ENCODE results near the gene CHODL.

Gene CHODL

GRCh38 chr21:18244671-18245463 is at the start of gene CHODL:
Gene CHODL (plus strand): TSS chr21:18244833. CDS start chr21:18245224, 391 bp downstream.
- no peak within 1 kb of the TSS for H3K9ac ChIP-seq

DNA sequence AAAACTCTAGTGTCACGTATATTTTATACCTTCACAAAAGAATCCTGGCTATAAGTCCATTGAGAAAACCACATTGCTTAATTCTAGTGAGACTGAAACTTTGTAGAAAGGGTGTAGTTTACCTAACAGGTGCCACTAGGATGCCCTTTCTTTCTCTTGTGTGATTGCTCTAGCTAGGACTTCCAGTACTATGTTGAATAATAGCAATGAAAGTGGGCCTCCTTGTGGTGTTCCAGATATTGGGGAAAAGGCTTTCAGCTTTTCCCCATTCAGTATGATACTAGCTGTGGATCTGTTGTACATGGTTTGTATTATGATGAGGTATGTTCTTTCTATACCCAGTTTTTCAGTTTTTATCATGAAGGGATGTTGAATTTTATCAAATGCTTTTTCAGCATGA is 39.7 kb upstream of the CHODL start:
- Histone ChIP-seq H3K4me3 (no peak overlapping the region), H4K20me1 (no peaks in the 10 kb centered on the region), H3K27ac (no peak overlapping the region), H3K9ac (no peak overlapping the region), H3K9me3 (replicated peaks in 1 of 11) (no peaks in the 10 kb centered on the region), H3K36me3 (no peaks in the 10 kb centered on the region), H3K4me1 (no peaks in the 10 kb centered on the region), H3K27me3 (no peaks in the 10 kb centered on the region), H3K4me2 (no peak overlapping the region)
- TF ChIP-seq Cebpa-rat (IDR thresholded peaks at IDR 0.05) = no peak

More at GRCh38 chr21:18244671-18245463, at the start of gene CHODL:
- Histone ChIP-seq H3K27me3 (no peaks in the 10 kb centered on the region), H3K36me3 (no peaks in the 10 kb centered on the region), H3K4me2 (peak within 1 kb of the TSS in 3 of 11 experiments; percentile 4 to 58 (median 55); a peak in 4 of 22 replicates), H3K4me1 (peaks cover 0 to 16% (median 0%) of the 10 kb centered on the region in 10 experiments; a peak in 5 of 20 replicates), H3K4me3 (no peak within 1 kb of the TSS), H3K9me3 (replicated peaks in 1 of 11) (peaks cover 0 to 17% (median 11%) of the 10 kb centered on the region in 11 experiments; a peak in 19 of 22 replicates), H4K20me1 (no peaks in the 10 kb centered on the region), H3K27ac (no peak within 1 kb of the TSS)
- TF ChIP-seq Cebpa-rat (IDR thresholded peaks at IDR 0.05) = no peak

DNA sequence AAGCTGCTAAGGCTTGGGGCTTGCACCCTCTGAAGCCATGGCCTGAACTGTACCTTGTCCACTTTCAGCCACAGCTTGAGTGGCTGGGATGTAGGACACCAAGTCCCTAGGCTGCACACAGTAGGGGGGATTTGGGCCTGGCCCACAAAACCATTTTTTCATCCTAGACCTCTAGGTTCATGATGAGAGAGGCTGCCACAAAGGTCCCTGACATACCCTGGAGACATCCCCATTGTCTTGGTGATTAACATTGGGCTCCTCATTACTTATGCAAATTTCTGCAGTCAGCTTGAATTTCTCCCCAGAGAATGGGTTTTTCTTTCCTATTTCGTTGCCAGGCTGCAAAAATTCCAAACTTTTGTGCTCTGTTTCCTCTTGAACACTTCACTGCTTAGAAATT is 26.3 kb upstream of the CHODL start:
- Histone ChIP-seq H4K20me1 (no peaks in the 10 kb centered on the region), H3K9ac (no peak overlapping the region), H3K4me1 (no peaks in the 10 kb centered on the region), H3K36me3 (no peaks in the 10 kb centered on the region), H3K4me2 (no peak overlapping the region), H3K9me3 (replicated peaks in 1 of 11) (peaks cover 12 to 55% (median 16%) of the 10 kb centered on the region in 11 experiments; a peak in 15 of 22 replicates), H3K27me3 (no peaks in the 10 kb centered on the region), H3K4me3 (no peak overlapping the region), H3K27ac (no peak overlapping the region)
- no peak for TF ChIP-seq Cebpa-rat (IDR thresholded peaks at IDR 0.05)

DNA sequence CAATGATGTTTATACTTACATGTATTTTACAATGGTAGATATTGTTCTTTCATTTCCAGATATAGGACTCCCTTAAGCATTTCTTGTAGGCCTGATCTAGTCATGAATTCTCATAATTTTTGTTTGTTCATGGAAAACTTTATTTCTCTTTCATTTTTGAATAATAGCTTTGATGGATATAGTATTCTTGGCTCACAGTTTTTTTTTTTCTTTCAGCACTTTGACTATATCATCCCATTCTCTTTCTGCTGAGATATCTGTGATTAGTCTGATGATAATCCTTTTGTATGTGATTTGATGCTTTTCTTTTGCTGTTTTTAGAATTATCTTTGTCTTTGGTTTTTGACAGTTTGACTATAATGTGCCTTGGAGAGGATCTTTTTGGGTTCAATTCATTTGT is 24.1 kb upstream of the CHODL start:
- no peak overlapping the region for H3K9ac ChIP-seq
- H3K27me3 ChIP-seq = no peaks in the 10 kb centered on the region
- no peaks in the 10 kb centered on the region for H3K4me1 ChIP-seq
- TF ChIP-seq Cebpa-rat (IDR thresholded peaks at IDR 0.05) = no peak
- H3K4me3 ChIP-seq = no peak overlapping the region
- no peaks in the 10 kb centered on the region for H4K20me1 ChIP-seq
- H3K4me2 ChIP-seq = no peak overlapping the region
- H3K36me3 ChIP-seq = no peaks in the 10 kb centered on the region
- H3K9me3 ChIP-seq (replicated peaks in 1 of 11) = peaks cover 12 to 55% (median 16%) of the 10 kb centered on the region in 11 experiments; a peak in 15 of 22 replicates
- no peak overlapping the region for H3K27ac ChIP-seq

DNA sequence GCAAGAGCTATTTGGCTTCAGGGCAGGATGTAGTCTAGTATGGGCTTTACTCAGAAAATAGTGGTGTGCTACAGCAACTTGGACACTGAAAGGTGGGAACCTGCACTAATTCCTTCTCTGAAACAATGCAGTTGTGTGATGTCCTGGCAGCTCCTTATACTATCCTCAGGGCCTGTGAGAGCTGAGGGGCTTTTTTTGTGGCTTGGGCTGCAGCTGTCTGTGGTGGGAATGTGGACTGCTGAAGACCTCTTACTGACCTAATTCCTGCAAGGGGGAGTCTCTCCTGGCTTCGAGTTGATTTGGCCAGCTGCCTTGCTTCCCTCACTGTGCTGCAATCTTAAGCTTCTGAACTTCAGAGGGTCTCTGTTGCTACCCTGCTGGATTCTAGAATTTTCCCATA is 22.3 kb upstream of the CHODL start:
- Histone ChIP-seq H3K9me3 (replicated peaks in 1 of 11) (peaks cover 5 to 44% (median 16%) of the 10 kb centered on the region in 11 experiments; a peak in 15 of 22 replicates), H4K20me1 (no peaks in the 10 kb centered on the region), H3K27ac (no peak overlapping the region), H3K4me3 (no peak overlapping the region), H3K36me3 (no peaks in the 10 kb centered on the region), H3K27me3 (no peaks in the 10 kb centered on the region), H3K4me2 (no peak overlapping the region), H3K9ac (no peak overlapping the region), H3K4me1 (no peaks in the 10 kb centered on the region)
- TF ChIP-seq Cebpa-rat (IDR thresholded peaks at IDR 0.05) = no peak

GRCh38 chr21:18228060-18228739 is 16.4 kb upstream of the CHODL start:
- Histone ChIP-seq H3K27me3 (no peaks in the 10 kb centered on the region), H3K4me3 (no peak overlapping the region), H3K36me3 (no peaks in the 10 kb centered on the region), H3K9ac (no peak overlapping the region), H3K4me2 (no peak overlapping the region), H3K9me3 (replicated peaks in 1 of 11) (no peaks in the 10 kb centered on the region), H3K4me1 (no peaks in the 10 kb centered on the region), H3K27ac (no peak overlapping the region), H4K20me1 (no peaks in the 10 kb centered on the region)
- no peak for TF ChIP-seq Cebpa-rat (IDR thresholded peaks at IDR 0.05)

- Histone ChIP-seq H3K36me3 (no peaks in the 10 kb centered on the region), H3K27ac (no peak overlapping the region), H3K9me3 (replicated peaks in 1 of 11) (peaks cover 0 to 9% (median 3%) of the 10 kb centered on the region in 11 experiments; a peak in 3 of 22 replicates), H3K9ac (no peak overlapping the region), H3K4me2 (no peak overlapping the region), H3K4me3 (no peak overlapping the region), H4K20me1 (no peaks in the 10 kb centered on the region), H3K4me1 (no peaks in the 10 kb centered on the region), H3K27me3 (no peaks in the 10 kb centered on the region)
- TF ChIP-seq Cebpa-rat (IDR thresholded peaks at IDR 0.05) = no peak
Measured at GRCh38 chr21:18235545-18235944, 9.1 kb upstream of the CHODL start.

GRCh38 chr21:18245464-18245967 is 883 bp downstream of the CHODL start:
- H3K4me3 ChIP-seq = no peak overlapping the region
- no peak overlapping the region for H3K4me2 ChIP-seq
- TF ChIP-seq Cebpa-rat (IDR thresholded peaks at IDR 0.05) = no peak
- peaks cover 0 to 16% (median 0%) of the 10 kb centered on the region in 10 experiments; a peak in 5 of 20 replicates for H3K4me1 ChIP-seq
- peaks cover 0 to 17% (median 11%) of the 10 kb centered on the region in 11 experiments; a peak in 19 of 22 replicates for H3K9me3 ChIP-seq (replicated peaks in 1 of 11)
- H3K36me3 ChIP-seq = no peaks in the 10 kb centered on the region
- no peaks in the 10 kb centered on the region for H4K20me1 ChIP-seq
- no peak overlapping the region for H3K27ac ChIP-seq
- H3K9ac ChIP-seq = no peak overlapping the region
- no peaks in the 10 kb centered on the region for H3K27me3 ChIP-seq

GRCh38 chr21:18248171-18248570 is 3.5 kb downstream of the CHODL start:
- H3K4me3 ChIP-seq = no peak overlapping the region
- H3K9ac ChIP-seq = no peak overlapping the region
- H3K36me3 ChIP-seq = no peaks in the 10 kb centered on the region
- H3K4me1 ChIP-seq = peaks cover 0 to 12% (median 0%) of the 10 kb centered on the region in 10 experiments; a peak in 5 of 20 replicates
- no peak overlapping the region for H3K4me2 ChIP-seq
- H3K9me3 ChIP-seq (replicated peaks in 1 of 11) = peaks cover 0 to 17% (median 11%) of the 10 kb centered on the region in 11 experiments; a peak in 19 of 22 replicates
- no peak for TF ChIP-seq Cebpa-rat (IDR thresholded peaks at IDR 0.05)
- H3K27me3 ChIP-seq = no peaks in the 10 kb centered on the region
- H3K27ac ChIP-seq = no peak overlapping the region
- H4K20me1 ChIP-seq = no peaks in the 10 kb centered on the region
